MM.1S (cell line): ENCODE measurements around the gene CMBL.

ENCODE experiments used
- EZH2phosphoT487 ChIP-seq: fragments of 300-600 bp; sonication (generic); IDR thresholded peaks from 2 replicates; pipeline ENCODE4 v1.6.1; 2018; ENCODE audit warnings: antibody characterized with exemption, low read length
- TF ChIP-seq, protein P1 (sequence below): fragments of 300-600 bp; sonication (generic); IDR thresholded peaks from 2 replicates; pipeline ENCODE4 v1.5.1; 2016; ENCODE audit warnings: antibody characterized with exemption, low read length, mixed read lengths

DNA sequence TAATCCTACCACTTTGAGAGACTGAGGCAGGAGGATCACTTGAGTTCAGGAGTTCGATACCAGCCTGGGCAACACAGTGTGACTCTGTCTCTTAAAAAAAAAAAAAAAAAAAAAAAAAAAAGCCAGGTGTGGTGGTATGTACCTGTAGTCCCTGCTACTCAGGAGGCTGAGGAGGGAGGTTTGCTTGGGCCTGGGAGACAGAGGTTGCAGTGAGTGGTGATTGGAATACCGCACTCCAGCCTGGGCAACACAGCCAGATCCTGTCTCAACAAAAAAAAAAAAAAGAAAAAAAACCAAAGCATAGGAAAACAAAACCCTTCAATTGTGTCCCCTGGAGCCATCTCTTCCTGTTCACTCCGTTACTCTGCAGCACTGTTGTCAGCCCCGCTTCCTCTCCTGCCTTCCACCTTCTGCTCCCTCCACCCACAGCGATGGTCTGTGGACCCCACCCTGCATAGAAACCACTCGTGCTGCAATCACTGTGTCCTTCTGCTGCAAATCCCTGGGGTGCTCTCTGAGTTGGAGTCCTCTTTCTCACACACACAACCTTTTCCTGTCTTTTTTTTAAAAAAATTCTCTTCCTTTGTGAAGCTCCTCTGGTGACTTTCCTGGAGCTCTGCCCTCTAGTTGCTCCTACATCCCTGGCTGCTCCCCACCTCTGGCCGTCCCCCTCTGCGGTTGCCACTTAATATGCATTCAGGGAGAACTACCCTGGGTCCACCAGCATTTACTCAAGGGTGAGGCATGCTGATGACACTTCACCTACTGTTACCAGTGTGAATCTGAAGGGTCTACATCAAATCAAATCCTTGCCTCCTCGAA, 35.4 kb downstream of the CMBL start:
- TF ChIP-seq, protein P1, sequence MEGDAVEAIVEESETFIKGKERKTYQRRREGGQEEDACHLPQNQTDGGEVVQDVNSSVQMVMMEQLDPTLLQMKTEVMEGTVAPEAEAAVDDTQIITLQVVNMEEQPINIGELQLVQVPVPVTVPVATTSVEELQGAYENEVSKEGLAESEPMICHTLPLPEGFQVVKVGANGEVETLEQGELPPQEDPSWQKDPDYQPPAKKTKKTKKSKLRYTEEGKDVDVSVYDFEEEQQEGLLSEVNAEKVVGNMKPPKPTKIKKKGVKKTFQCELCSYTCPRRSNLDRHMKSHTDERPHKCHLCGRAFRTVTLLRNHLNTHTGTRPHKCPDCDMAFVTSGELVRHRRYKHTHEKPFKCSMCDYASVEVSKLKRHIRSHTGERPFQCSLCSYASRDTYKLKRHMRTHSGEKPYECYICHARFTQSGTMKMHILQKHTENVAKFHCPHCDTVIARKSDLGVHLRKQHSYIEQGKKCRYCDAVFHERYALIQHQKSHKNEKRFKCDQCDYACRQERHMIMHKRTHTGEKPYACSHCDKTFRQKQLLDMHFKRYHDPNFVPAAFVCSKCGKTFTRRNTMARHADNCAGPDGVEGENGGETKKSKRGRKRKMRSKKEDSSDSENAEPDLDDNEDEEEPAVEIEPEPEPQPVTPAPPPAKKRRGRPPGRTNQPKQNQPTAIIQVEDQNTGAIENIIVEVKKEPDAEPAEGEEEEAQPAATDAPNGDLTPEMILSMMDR, result no peak
- TF ChIP-seq EZH2phosphoT487, result no peak
